NCI-H1092 treated with DMSO at 0.1 percent for 48 hours (cell line): ENCODE measurements around the gene GPR132.
"Not testable (repeated sequence)": the region's sequence is repeated elsewhere in the genome, so short reads cannot be mapped to it uniquely, and the experiment has no call there.

Experiments used
- DNase-seq: peaks from one replicate; lab custom pipeline; 2025; lab: John Stamatoyannopoulos, UW

GPR132 gene

DNA sequence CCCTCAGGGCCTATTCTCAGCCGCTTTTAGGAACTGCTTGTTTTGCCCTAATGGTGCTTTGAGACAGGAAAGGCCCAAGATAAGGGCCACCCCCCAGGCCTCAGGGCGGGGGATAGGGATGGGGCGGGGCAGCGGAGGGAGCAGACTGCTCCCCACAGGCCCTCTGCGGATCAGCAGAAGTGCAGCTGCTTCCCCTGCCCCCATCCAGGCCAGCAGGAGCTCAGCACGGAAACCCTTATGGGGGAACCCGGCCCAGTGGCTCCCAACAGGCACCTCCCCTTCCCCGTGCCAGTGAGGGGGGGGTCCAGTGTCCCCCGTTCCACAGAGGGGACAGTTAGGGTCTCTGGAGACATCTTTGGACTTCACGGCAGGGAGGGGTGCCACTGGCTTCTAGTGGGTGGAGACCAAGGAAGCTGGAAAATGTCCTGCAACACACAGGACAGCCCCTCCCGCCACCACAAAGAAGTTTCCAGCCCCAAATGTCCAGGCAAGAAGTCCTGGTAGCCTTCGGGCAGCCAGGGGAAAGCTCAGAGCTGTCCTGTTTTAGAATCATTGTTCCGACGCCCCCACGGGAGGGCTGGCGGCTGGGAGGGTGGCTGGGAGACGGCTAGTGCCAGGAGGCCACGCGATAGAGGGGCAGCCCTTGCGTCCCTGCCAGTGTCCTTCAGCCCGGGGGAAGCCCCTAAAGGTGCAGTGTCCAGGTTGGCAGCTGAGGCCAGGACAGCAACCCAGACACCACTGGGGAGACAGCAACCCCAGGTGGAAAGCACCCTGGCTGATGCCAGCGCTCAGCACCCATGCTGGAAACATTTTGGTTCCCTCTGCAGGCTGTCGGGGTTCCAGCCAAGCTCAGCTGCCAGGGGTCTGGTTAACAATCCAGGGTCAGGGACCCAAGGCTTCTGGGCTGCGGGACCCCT lies 10.4 kb upstream of the GPR132 start:
- no peak for DNase-seq

DNA sequence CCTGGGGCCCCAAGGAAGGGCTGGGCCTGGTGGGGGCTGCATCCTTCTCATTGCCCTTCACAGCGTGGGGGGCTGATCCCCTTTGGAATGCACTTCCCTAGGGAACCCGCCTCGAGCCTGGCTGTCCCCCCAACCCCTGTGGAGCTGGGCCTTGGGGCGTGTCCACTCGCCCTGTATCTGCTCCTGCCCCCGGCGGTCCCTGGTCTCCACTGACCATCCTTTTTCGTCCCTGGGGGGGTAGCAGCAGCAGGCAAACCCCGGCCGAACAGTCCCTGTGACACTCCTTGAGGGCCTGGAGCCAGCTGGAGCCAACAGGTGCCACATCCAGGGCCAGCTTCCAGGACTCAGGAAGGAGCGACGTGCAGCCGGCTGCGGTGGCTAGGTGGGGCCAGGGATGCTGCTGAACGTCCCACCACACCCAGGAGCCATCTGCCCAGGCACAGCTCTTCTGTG lies 9.4 kb upstream of the GPR132 start:
- DNase-seq, result no peak

- no peak for DNase-seq
These were observed 8.7 kb upstream of the GPR132 start for GRCh38 chr14:105073720-105074600.

DNA sequence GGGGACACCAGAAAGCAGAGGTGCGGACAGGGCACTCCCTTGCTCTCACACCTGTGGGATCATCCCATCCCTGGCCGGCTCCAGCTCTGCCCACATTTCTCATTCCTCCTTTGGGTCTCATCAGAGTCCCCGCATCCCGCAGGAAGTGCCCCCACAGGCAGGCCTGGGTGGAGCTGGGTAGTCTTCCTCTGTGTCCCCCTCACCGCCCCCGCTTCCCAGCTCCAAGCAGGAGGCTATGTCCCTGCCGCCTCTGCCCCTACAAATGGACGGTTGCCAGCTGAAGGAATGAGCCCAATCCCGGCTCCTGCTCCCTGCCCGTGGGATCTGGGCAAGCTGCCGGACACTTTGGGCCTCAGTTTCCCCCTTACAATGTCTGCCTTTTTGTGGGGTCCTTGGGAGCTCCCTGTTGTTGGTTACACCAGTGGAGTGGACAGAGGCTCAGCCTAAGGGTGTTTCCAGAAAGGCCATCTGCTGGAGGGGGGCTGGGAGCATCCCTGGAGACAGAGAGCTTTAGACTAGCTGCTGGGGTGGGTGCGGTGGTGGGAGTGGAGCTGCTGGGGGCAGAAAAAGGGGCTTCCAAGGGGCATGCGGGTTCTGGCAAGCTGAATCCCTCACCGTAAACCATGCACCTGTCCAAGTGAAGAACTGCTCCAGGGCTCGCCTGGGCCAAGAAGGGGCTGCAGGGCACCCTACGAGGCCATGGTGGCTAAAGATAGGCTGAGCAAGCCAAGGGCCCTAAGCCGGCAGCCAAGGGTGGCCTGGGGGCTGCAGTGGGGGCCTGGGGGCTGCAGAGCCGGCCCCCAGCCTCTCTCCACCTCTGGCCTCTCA lies 7.9 kb upstream of the GPR132 start:
- DNase-seq, result no peak

GRCh38 chr14:105072381-105072861 lies 7.2 kb upstream of the GPR132 start:
- no peak for DNase-seq

GRCh38 chr14:105071942-105072341 lies 6.7 kb upstream of the GPR132 start:
- DNase-seq, result no peak

- DNase-seq, result no peak
These were observed 6.1 kb upstream of the GPR132 start for GRCh38 chr14:105071326-105071725.

DNA sequence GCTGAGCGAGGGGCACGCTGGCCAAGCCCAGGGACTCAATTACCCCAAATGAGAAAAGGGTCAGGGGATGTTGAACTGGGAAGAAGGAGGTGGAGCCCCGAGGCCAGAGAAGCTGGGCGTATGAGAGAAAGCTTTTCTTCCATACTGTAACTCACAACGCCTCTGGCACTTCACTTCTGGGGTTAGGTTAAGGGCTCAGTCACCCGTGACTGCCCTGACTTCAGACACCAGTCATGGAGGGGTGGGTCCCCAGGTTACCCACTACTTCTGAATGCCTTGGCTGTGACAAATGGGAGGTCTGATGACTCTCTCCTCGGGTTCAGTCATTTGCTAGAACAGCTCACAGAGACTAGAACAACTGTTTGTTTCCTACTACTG lies 5.5 kb upstream of the GPR132 start:
- DNase-seq, result no peak

- no peak for DNase-seq
These were observed 4.9 kb upstream of the GPR132 start for GRCh38 chr14:105069871-105070759.

GRCh38 chr14:105069522-105069870 lies 4.3 kb upstream of the GPR132 start:
- no peak for DNase-seq

DNA sequence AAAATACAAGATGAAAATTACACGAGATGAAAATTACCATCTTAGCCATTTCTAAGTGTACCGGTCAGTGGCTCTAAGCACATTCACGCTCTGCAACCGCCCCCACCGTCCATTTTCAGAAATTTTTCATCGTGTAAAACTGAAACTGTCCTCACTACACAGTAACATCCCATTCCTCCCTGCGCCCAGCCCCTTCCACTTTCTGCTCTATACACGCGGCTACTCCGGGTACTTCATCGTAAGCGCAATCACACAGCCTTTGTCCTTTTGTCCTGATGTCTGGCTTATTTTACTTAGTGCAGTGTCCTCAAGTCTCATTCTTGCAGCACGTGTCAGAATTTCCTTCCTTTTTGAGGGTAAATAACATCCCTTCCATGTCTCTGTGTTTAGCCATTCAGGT lies 3.6 kb upstream of the GPR132 start:
- no peak for DNase-seq

- no peak for DNase-seq
These were observed 2.7 kb upstream of the GPR132 start for GRCh38 chr14:105067969-105068301.

- no peak for DNase-seq
These were observed 2.1 kb upstream of the GPR132 start for GRCh38 chr14:105067140-105067968.

DNA sequence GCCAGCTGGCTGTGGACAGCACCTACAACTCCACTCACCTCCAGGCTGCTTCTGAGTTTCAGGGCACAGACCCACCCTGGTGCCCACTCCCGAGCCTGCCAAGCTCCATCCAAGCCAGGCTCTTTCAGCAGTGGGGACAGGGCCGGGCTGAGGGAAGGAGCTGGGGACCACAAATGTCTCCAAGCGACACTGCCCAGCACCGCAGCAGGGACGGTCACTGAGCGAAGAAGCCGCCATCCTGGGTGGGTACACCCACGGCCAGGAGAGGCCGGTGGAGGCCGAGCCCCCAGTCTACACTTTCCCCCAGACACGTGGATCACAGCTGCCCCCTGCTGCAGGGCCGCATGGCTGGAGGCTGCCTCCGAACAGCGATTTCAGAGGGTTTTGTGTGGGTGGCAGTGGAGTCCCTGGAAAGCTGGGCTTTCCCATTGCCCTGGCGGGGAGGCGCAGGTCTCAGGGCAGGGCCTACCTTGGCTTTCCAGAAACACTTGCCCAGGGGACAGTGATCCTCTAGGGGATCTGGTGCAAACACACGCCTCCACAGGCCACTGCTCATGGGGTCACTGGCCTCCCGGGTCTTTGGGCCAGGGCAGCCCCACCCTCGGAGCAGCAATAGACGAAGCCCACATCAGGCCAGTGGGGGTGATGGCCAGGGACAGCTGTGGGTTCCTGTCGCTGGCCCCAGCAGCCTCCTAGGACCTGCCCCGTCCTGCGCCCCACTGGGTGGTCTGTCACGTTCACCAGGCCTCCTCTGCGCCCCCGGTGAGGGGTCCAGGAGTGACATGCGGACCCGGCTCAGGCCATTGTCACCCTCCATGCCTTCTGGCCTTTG lies 1.2 kb upstream of the GPR132 start:
- no peak for DNase-seq

- no peak for DNase-seq
These were observed 498 bp downstream of the GPR132 start for GRCh38 chr14:105064721-105065143.

- DNase-seq, result no peak
These were observed 1.2 kb downstream of the GPR132 start for GRCh38 chr14:105064001-105064400.

DNA sequence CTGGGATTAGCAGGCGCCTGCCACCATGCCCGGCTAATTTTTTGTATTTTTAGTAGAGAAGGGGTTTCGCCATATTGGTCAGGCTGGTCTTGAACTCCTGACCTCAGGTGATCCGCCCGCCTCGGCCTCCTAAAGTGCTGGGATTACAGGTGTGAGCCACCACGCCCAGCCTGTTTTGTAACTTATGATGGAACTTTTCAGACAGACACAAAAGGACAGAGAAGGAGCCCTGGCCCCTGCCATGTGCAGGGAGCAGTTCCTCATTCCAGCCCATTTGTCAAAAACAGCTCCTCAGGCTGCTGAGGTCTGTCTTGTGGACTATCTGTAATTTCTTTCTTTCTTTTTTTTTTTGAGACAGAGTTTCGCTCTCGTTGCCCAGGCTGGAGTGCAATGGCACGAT lies 1.7 kb downstream of the GPR132 start:
- DNase-seq, result not testable (repeated sequence)

DNA sequence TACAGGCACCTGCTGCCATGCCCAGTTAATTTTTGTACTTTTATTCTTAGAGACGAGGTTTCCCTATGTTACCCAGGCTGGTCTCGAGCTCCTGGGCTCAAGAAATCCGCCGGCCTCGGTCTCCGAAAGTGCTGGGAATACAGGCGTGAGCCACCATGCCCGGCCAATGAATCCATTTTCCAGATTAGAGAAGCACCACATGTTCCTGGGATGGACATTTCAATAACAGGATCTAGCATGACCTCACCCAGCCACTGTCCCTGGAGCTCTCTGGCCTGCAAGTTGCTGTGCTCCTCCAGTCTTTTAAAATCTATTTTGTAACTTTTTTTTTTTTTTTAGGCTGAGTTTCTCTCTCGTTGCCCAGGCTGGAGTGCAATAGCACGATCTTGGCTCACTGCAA lies 2.2 kb downstream of the GPR132 start:
- DNase-seq, result no peak

DNA sequence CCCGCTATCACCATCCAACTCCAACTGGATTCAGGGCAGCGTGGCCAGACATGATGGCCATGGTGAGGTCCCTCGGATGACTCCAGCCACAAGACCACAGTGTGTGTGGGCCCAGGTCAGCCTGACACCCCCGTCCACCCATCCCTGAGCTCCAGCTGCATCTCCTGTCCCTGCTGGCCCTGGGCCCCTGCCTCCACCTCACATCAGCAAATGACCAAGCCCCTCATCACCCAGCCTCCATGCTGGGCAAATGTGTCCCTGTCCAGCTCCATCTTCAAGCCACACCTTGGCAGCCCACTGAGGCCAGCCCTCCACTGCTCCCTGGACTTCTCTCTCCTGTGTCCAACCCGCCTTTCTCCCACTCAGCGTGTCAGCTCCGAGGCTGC lies 3.2 kb downstream of the GPR132 start:
- no peak for DNase-seq
